Neural cell (in vitro differentiated cells): ENCODE results near the gene SULT1A2. TPM values are rescaled to one million over a fixed set of nuclear protein-coding genes. Genes with fewer than 3 reads are reported as not detected.

Source experiments
- H2AFZ ChIP-seq: fragments of 200-600, 300-800 bp; sonication (generic), shearing (Covaris generic); 2 replicates; pipeline ENCODE4 v1.6.0; 2014; ENCODE audit warnings: low read depth, mild to moderate bottlenecking, antibody characterized with exemption, low read length, moderate library complexity
- H3F3A ChIP-seq: fragments of 200-600 bp; shearing (Covaris generic); 2 replicates; pipeline ENCODE4 v1.6.1; 2016; ENCODE audit warnings: mild to moderate bottlenecking, moderate library complexity, mixed read lengths, antibody characterized with exemption, low read length; ENCODE audit not compliant: insufficient read depth, poor library complexity, severe bottlenecking
- H3K27ac ChIP-seq: fragments of 200-600, 300-800 bp; sonication (generic), shearing (Covaris generic); 2 replicates; pipeline ENCODE4 v1.5.1; 2014; ENCODE audit warnings: mild to moderate bottlenecking, low read length, moderate library complexity
- H3K27me3 ChIP-seq: fragments of 300-800, 200-600 bp; sonication (generic), shearing (Covaris generic); 2 replicates; pipeline ENCODE4 v1.6.0; 2014; ENCODE audit warnings: mild to moderate bottlenecking, low read depth, low read length, moderate library complexity; ENCODE audit not compliant: insufficient read depth
- H3K36me3 ChIP-seq: fragments of 300-800, 200-600 bp; sonication (generic), shearing (Covaris generic); 2 replicates; pipeline ENCODE4 v1.5.1; 2014; ENCODE audit warnings: mild to moderate bottlenecking, antibody characterized with exemption, low read length, moderate library complexity; ENCODE audit not compliant: insufficient read depth
- H3K4me2 ChIP-seq: fragments of 300-800, 200-600 bp; sonication (generic), shearing (Covaris generic); 2 replicates; pipeline ENCODE4 v1.6.0; 2014; ENCODE audit warnings: mild to moderate bottlenecking, low read length
- H3K4me3 ChIP-seq: fragments of 300-800, 200-600 bp; sonication (generic), shearing (Covaris generic); 2 replicates; pipeline ENCODE4 v1.5.1; 2014; ENCODE audit warnings: mild to moderate bottlenecking, low read length, moderate library complexity
- H3K79me2 ChIP-seq: fragments of 200-600 bp; shearing (Covaris generic); replicated peaks from 2 replicates; pipeline ENCODE4 v1.6.0; 2014; ENCODE audit warnings: mild to moderate bottlenecking, low read length, moderate library complexity; ENCODE audit not compliant: insufficient read depth
- H3K9ac ChIP-seq: fragments of 300-800, 200-600 bp; sonication (generic), shearing (Covaris generic); 2 replicates; pipeline ENCODE4 v1.6.1; 2016; ENCODE audit warnings: mild to moderate bottlenecking, low read length, mixed read lengths
- H3K9me2 ChIP-seq: fragments of 200-600 bp; shearing (Covaris generic); 2 replicates; pipeline ENCODE4 v1.6.1; 2016; ENCODE audit warnings: mild to moderate bottlenecking, low read length, mixed read lengths; ENCODE audit not compliant: insufficient read depth
- H3K9me3 ChIP-seq: fragments of 200-600, 300-800 bp; sonication (generic), shearing (Covaris generic); 2 replicates; pipeline ENCODE4 v1.6.1; 2016; ENCODE audit warnings: mild to moderate bottlenecking, mixed run types, low read length, moderate library complexity, mixed read lengths
- H4K20me1 ChIP-seq: fragments of 200-600 bp; shearing (Covaris generic); 2 replicates; pipeline ENCODE4 v1.6.1; 2016; ENCODE audit warnings: mild to moderate bottlenecking, mixed run types; ENCODE audit not compliant: insufficient read depth
- EP300 ChIP-seq: fragments of 450-650 bp; conservative IDR thresholded peaks from 2 replicates; pipeline ENCODE4 v1.6.1; 2014; ENCODE audit warnings: antibody characterized with exemption, mild to moderate bottlenecking, moderate library complexity; ENCODE audit not compliant: poor library complexity, severe bottlenecking
- EZH2 ChIP-seq: fragments of 200-600, 300-800 bp; shearing (Covaris generic), sonication (generic); IDR thresholded peaks from 2 replicates; pipeline ENCODE4 v1.6.1; 2014; ENCODE audit warnings: antibody characterized with exemption, low read length, borderline replicate concordance, mild to moderate bottlenecking; ENCODE audit not compliant: insufficient read depth, poor library complexity, severe bottlenecking
- MXI1 ChIP-seq: fragments of 450-650 bp; conservative IDR thresholded peaks from 2 replicates; pipeline ENCODE4 v1.6.1; 2014; ENCODE audit warnings: antibody characterized with exemption, mild to moderate bottlenecking; ENCODE audit not compliant: poor library complexity, severe bottlenecking
- POLR2AphosphoS5 ChIP-seq: IDR thresholded peaks from 2 replicates; pipeline ENCODE4 v1.6.1; 2012
- RAD21 ChIP-seq: fragments of 450-650 bp; conservative IDR thresholded peaks from 2 replicates; pipeline ENCODE4 v1.6.1; 2014; ENCODE audit warnings: antibody characterized with exemption, mild to moderate bottlenecking, moderate library complexity
- SMC3 ChIP-seq: fragments of 450-650 bp; conservative IDR thresholded peaks from 2 replicates; pipeline ENCODE4 v1.6.1; 2014; ENCODE audit warnings: antibody characterized with exemption, mild to moderate bottlenecking, moderate library complexity; ENCODE audit not compliant: poor library complexity
- TAF1 ChIP-seq: IDR thresholded peaks from 2 replicates; pipeline ENCODE4 v1.6.1; 2012; ENCODE audit warnings: low read depth
- polyA plus RNA-seq: library from polyadenylated mRNA; depleted of rRNA; stranded (reverse); fragments of >200 nt; gene quantifications from 2 replicates; pipeline ENCODE4 v1.2.3, GENCODE V29; 2014
- TF ChIP-seq, protein P1 (sequence below): fragments of 450-650 bp; IDR thresholded peaks from 2 replicates; pipeline ENCODE4 v1.5.1; 2014; ENCODE audit warnings: antibody characterized with exemption, mild to moderate bottlenecking, moderate library complexity; ENCODE audit not compliant: poor library complexity, severe bottlenecking
- TF ChIP-seq, protein P2 (sequence below): IDR thresholded peaks from 2 replicates; pipeline ENCODE4 v1.6.1; 2012; ENCODE audit warnings: borderline replicate concordance

Gene SULT1A2
- polyA plus RNA-seq, 1 donor from 2014 or later, result not detected

DNA sequence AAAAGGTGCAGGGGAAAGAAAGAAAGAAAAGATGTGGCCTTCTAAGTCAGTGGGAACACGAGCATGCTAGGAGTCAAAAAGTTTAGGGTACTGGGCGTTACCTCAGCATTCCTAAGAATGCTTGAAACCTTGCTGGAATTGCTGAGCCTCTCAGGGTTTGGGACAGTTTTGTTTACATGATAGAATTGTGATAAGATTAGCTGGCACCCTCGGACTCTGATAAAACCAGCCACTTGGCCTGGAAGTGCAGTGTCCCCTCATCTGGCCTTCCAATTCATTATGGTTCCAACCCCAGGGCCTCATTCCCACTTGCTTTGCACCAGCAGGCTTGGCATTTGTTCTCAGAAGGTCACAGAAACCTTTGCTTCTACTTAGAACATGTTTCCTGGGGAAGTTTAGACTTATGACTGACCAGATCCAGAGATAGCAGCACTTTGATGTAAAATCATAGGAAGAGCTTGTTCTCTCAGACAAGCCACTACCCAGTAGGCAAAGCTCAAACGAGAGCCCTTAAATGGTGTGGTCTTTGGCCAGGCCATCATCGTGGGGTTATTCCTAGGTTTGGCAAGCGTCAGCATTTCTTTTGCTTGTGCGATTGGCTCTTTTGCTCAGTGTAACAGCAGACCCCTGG, 35.2 kb downstream of the SULT1A2 start:
- H3K4me3 ChIP-seq, result no peak overlapping the region
- H3K9ac ChIP-seq, result no peak overlapping the region
- no peaks in the 10 kb centered on the region for H3K9me3 ChIP-seq
- H3K27ac ChIP-seq, result no peak overlapping the region
- no peaks in the 10 kb centered on the region for H3K27me3 ChIP-seq
- no peaks in the 10 kb centered on the region for H3K36me3 ChIP-seq
- no peak overlapping the region for H3K4me2 ChIP-seq
- no peaks in the 10 kb centered on the region for H3K79me2 ChIP-seq
- H4K20me1 ChIP-seq, result no peaks in the 10 kb centered on the region
- no peaks in the 10 kb centered on the region for H3K9me2 ChIP-seq
- TF ChIP-seq SMC3 (no peak), RAD21 (no peak), EZH2 (no peak), POLR2AphosphoS5 (no peak)
- TF ChIP-seq, protein P1, sequence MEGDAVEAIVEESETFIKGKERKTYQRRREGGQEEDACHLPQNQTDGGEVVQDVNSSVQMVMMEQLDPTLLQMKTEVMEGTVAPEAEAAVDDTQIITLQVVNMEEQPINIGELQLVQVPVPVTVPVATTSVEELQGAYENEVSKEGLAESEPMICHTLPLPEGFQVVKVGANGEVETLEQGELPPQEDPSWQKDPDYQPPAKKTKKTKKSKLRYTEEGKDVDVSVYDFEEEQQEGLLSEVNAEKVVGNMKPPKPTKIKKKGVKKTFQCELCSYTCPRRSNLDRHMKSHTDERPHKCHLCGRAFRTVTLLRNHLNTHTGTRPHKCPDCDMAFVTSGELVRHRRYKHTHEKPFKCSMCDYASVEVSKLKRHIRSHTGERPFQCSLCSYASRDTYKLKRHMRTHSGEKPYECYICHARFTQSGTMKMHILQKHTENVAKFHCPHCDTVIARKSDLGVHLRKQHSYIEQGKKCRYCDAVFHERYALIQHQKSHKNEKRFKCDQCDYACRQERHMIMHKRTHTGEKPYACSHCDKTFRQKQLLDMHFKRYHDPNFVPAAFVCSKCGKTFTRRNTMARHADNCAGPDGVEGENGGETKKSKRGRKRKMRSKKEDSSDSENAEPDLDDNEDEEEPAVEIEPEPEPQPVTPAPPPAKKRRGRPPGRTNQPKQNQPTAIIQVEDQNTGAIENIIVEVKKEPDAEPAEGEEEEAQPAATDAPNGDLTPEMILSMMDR, result no peak
- H2AFZ ChIP-seq, result no peak overlapping the region
- H3F3A ChIP-seq, result no peaks in the 10 kb centered on the region

DNA sequence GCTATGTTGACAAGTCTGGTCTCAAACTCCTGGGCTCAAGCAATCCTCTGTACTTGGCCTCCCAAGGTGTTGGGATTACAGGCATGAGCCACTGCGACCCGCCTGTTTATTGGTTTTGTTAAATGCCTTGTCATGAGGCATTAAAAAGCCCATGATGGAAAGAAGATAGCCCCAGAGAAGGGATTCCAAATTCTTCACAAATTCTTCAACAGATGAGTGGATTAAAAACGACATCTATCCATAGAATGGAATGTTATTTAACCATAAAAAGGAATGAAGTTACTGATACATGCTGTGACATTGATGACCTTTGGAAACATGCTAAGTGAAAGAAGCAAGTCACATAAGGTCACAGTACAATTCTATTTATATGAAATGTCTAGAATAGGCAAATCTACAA, 38.4 kb downstream of the SULT1A2 start:
- Histone ChIP-seq H3K36me3 (no peaks in the 10 kb centered on the region), H2AFZ (no peak overlapping the region), H3K9ac (no peak overlapping the region), H3F3A (no peaks in the 10 kb centered on the region), H3K4me3 (no peak overlapping the region), H3K4me2 (no peak overlapping the region), H3K9me3 (no peaks in the 10 kb centered on the region), H3K9me2 (no peaks in the 10 kb centered on the region), H4K20me1 (no peaks in the 10 kb centered on the region), H3K27ac (no peak overlapping the region), H3K27me3 (no peaks in the 10 kb centered on the region), H3K79me2 (peaks cover 5% of the 10 kb centered on the region)
- TF ChIP-seq SMC3 (no peak), POLR2AphosphoS5 (no peak), TAF1 (no peak), EP300 (no peak), MXI1 (no peak), EZH2 (no peak), RAD21 (no peak)
- TF ChIP-seq, protein P2, sequence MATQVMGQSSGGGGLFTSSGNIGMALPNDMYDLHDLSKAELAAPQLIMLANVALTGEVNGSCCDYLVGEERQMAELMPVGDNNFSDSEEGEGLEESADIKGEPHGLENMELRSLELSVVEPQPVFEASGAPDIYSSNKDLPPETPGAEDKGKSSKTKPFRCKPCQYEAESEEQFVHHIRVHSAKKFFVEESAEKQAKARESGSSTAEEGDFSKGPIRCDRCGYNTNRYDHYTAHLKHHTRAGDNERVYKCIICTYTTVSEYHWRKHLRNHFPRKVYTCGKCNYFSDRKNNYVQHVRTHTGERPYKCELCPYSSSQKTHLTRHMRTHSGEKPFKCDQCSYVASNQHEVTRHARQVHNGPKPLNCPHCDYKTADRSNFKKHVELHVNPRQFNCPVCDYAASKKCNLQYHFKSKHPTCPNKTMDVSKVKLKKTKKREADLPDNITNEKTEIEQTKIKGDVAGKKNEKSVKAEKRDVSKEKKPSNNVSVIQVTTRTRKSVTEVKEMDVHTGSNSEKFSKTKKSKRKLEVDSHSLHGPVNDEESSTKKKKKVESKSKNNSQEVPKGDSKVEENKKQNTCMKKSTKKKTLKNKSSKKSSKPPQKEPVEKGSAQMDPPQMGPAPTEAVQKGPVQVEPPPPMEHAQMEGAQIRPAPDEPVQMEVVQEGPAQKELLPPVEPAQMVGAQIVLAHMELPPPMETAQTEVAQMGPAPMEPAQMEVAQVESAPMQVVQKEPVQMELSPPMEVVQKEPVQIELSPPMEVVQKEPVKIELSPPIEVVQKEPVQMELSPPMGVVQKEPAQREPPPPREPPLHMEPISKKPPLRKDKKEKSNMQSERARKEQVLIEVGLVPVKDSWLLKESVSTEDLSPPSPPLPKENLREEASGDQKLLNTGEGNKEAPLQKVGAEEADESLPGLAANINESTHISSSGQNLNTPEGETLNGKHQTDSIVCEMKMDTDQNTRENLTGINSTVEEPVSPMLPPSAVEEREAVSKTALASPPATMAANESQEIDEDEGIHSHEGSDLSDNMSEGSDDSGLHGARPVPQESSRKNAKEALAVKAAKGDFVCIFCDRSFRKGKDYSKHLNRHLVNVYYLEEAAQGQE, result no peak
- TF ChIP-seq, protein P1, result no peak
